C4-2B (cell line): Measurements from ENCODE around the gene DPEP1.
"Not testable (repeated sequence)": the region's sequence is repeated elsewhere in the genome, so short reads cannot be mapped to it uniquely, and the experiment has no call there.

Source experiments
- H3K27ac ChIP-seq: fragments of 450-650 bp; 2 replicates; pipeline ENCODE4 v1.5.1; 2017
- CTCF ChIP-seq: fragments of 450-650 bp; conservative IDR thresholded peaks from 2 replicates; pipeline ENCODE4 v1.5.1; 2017; ENCODE audit warnings: mild to moderate bottlenecking
- ZFX ChIP-seq: fragments of 450-650 bp; IDR thresholded peaks from 2 replicates; pipeline ENCODE4 v1.6.1; 2017

The DPEP1 gene

GRCh38 chr16:89633064-89633631 lies 19.7 kb downstream of the DPEP1 start:
- H3K27ac ChIP-seq: no peak overlapping the region

GRCh38 chr16:89634463-89635385 lies 21.3 kb downstream of the DPEP1 start:
- H3K27ac ChIP-seq: not testable (repeated sequence)

More at GRCh38 chr16:89633064-89633631, 19.7 kb downstream of the DPEP1 start:
- no peak for TF ChIP-seq CTCF
- no peak for TF ChIP-seq ZFX

- TF ChIP-seq ZFX: no peak
- no peak for TF ChIP-seq CTCF
These were observed 23.2 kb downstream of the DPEP1 start for GRCh38 chr16:89636663-89637062.

GRCh38 chr16:89637379-89637778 lies 23.9 kb downstream of the DPEP1 start:
- no peak overlapping the region for H3K27ac ChIP-seq
- TF ChIP-seq CTCF (no peak; the same call in 1 of the 2 replicates), ZFX (no peak)

More at GRCh38 chr16:89636663-89637062, 23.2 kb downstream of the DPEP1 start:
- H3K27ac ChIP-seq: no peak overlapping the region

- TF ChIP-seq CTCF (no peak), ZFX (no peak)
- H3K27ac ChIP-seq: no peak overlapping the region
These were observed 25.0 kb downstream of the DPEP1 start for GRCh38 chr16:89638455-89638854.

- no peak overlapping the region for H3K27ac ChIP-seq
- TF ChIP-seq CTCF: no peak
- no peak for TF ChIP-seq ZFX
These were observed 25.9 kb downstream of the DPEP1 start for GRCh38 chr16:89639385-89639784.

- H3K27ac ChIP-seq: no peak overlapping the region
- TF ChIP-seq CTCF: peak; percentile 57; the same call in 1 of the 2 replicates
- no peak for TF ChIP-seq ZFX
These were observed 28.1 kb downstream of the DPEP1 start for GRCh38 chr16:89641458-89642119.
